Mesothelial cell of epicardium (in vitro differentiated cells): ENCODE data around the gene BANP. TPM values are rescaled to one million over a fixed set of nuclear protein-coding genes. Genes with fewer than 3 reads are reported as not detected.
"Not testable (repeated sequence)": the region's sequence is repeated elsewhere in the genome, so short reads cannot be mapped to it uniquely, and the experiment has no call there.

Experiments used
- DNase-seq, 2 experiments: peaks; one replicate each; pipeline ENCODE4 v3.0.0; 2021; ENCODE audit warnings: low spot score in 2 of 2; ENCODE audit not compliant: unreplicated experiment in 2 of 2
- H3K27ac Mint-ChIP-seq: 2 replicates; pipeline ENCODE4 v1.8.0; 2021; ENCODE audit warnings: mixed read lengths
- H3K27me3 Mint-ChIP-seq: 2 replicates; pipeline ENCODE4 v1.8.0; 2021; ENCODE audit warnings: low read depth, mixed read lengths
- H3K36me3 Mint-ChIP-seq: 2 replicates; pipeline ENCODE4 v1.8.0; 2021; ENCODE audit warnings: mixed read lengths
- H3K4me1 Mint-ChIP-seq: 2 replicates; pipeline ENCODE4 v1.8.0; 2021; ENCODE audit warnings: mixed read lengths
- H3K4me3 Mint-ChIP-seq: 2 replicates; pipeline ENCODE4 v1.8.0; 2021; ENCODE audit warnings: mild to moderate bottlenecking, moderate library complexity, mixed read lengths
- H3K9me3 Mint-ChIP-seq: 2 replicates; pipeline ENCODE4 v1.8.0; 2021; ENCODE audit warnings: mixed read lengths
- CTCF ChIP-seq: fragments of 200-600 bp; sonication (generic); IDR thresholded peaks from one replicate; pipeline ENCODE4 v1.5.0; 2021; ENCODE audit warnings: antibody characterized with exemption; ENCODE audit not compliant: unreplicated experiment
- total RNA-seq: library from RNA; stranded (reverse); gene quantifications from 3 replicates; pipeline ENCODE4 v1.2.1, GENCODE V29; 2021

BANP gene
- total RNA-seq = 41.2 to 44.9 TPM (median 43.6 TPM) in 3 replicates

- Mint-ChIP-seq H3K4me3 (peak within 1 kb of the TSS; percentile 98), H3K27me3 (no peaks in the 10 kb centered on the region), H3K4me1 (peaks cover 45% of the 10 kb centered on the region), H3K27ac (peak within 1 kb of the TSS; percentile 100), H3K9me3 (no peaks in the 10 kb centered on the region), H3K36me3 (no peaks in the 10 kb centered on the region)
- TF ChIP-seq CTCF = peak; percentile 32
- peak; percentile 96 to 97 for DNase-seq
These were observed at the start of gene BANP for GRCh38 chr16:87950765-87951551. Gene BANP (plus strand): TSS chr16:87951434. CDS start chr16:87975116, 23,682 bp downstream.

DNA sequence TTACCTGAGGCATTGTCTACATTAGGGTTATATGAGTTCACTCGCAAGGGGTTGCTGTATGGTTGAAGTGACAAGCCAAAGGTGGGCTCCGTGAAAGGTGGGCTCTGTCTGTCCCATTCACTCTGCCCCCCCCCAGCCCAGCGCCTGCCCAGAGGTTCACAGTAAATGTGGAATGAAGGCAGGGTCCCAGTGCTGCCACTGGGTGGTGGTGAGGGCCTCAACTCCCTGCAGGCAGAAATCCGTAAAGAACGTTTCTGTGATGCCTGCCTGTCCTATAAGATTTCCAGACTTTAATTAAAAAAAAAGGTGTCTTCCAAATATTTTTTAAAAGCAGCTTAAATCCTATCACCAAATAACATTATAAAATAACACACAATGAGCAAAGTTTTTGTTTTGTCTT lies 46.3 kb upstream of the BANP start:
- H3K4me3 Mint-ChIP-seq, DNase-seq, H3K27ac Mint-ChIP-seq, H3K36me3 Mint-ChIP-seq, H3K27me3 Mint-ChIP-seq, H3K4me1 Mint-ChIP-seq, H3K9me3 Mint-ChIP-seq: not testable (repeated sequence)

- not testable (repeated sequence) for H3K9me3 Mint-ChIP-seq, H3K36me3 Mint-ChIP-seq, H3K4me3 Mint-ChIP-seq, DNase-seq, H3K27me3 Mint-ChIP-seq, H3K4me1 Mint-ChIP-seq, H3K27ac Mint-ChIP-seq
These were observed 45.7 kb upstream of the BANP start for GRCh38 chr16:87905521-87905920.

- not testable (repeated sequence) for DNase-seq, H3K27ac Mint-ChIP-seq, H3K4me1 Mint-ChIP-seq, H3K27me3 Mint-ChIP-seq, H3K4me3 Mint-ChIP-seq, H3K36me3 Mint-ChIP-seq, H3K9me3 Mint-ChIP-seq
These were observed 43.1 kb upstream of the BANP start for GRCh38 chr16:87908101-87908500.

DNA sequence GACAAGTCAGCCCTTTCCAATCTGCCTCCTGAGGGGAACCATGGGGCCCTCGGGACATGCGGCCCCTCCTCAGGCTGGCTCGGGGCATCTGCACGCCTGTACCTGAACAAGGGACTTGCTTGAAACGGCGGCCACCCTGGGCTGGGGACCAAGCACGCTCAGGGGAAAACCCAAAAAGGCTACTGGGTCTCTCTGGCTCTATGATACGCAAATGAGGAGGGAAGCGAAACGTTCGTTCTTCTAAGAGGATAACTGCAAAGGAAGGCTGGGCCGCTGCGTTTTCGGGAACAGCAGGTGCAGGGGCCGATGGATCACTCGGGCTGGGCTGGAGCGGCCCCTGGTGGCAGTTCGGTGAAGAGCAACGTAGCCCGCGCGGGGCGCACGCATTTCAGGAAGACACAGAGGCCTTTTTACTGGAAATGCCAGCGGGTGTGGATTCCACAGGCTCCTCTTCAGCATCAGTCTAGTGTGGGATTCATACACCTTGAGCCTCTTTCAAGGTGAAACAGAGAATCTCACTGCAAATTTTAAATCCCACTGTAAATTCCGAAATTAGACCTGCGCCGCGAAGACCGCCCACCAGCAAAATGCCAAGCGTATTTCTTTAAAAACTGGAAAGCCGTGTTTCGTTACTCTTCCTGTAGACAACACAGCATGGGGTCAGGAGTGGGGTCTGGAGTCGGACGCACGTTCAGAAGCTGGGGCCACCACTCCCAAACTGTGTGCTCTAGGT lies 41.9 kb upstream of the BANP start:
- H3K9me3 Mint-ChIP-seq, H3K36me3 Mint-ChIP-seq, H3K4me3 Mint-ChIP-seq, H3K27ac Mint-ChIP-seq, H3K4me1 Mint-ChIP-seq, H3K27me3 Mint-ChIP-seq: not testable (repeated sequence)
- TF ChIP-seq CTCF = peak; percentile 96
- peak; percentile 54 to 93 for DNase-seq

- H3K9me3 Mint-ChIP-seq, H3K27ac Mint-ChIP-seq, H3K4me1 Mint-ChIP-seq, H3K36me3 Mint-ChIP-seq, H3K4me3 Mint-ChIP-seq, DNase-seq, H3K27me3 Mint-ChIP-seq: not testable (repeated sequence)
These were observed 40.0 kb upstream of the BANP start for GRCh38 chr16:87911106-87911763.

DNA sequence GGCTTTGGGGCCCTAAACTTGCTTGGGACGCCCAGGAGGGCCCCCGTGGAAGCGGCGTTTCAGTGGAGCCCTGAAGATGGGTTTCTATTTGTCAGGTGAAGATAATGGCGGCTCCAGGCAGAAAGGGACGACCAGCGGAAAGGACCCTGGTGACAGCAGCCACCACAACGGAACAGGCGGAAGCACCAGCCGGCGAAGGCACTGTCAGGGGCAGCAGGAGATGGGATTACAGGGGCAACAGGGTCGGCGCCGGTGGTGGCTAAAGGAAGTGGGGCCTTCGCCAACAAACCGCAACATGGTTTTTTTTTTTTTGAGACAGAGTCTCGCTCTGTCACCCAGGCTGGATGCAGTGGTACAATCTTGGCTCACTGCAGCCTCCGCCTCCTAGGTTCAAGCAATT lies 38.5 kb upstream of the BANP start:
- H3K27me3 Mint-ChIP-seq, H3K9me3 Mint-ChIP-seq, H3K4me1 Mint-ChIP-seq, H3K36me3 Mint-ChIP-seq, H3K4me3 Mint-ChIP-seq, DNase-seq, H3K27ac Mint-ChIP-seq: not testable (repeated sequence)

DNA sequence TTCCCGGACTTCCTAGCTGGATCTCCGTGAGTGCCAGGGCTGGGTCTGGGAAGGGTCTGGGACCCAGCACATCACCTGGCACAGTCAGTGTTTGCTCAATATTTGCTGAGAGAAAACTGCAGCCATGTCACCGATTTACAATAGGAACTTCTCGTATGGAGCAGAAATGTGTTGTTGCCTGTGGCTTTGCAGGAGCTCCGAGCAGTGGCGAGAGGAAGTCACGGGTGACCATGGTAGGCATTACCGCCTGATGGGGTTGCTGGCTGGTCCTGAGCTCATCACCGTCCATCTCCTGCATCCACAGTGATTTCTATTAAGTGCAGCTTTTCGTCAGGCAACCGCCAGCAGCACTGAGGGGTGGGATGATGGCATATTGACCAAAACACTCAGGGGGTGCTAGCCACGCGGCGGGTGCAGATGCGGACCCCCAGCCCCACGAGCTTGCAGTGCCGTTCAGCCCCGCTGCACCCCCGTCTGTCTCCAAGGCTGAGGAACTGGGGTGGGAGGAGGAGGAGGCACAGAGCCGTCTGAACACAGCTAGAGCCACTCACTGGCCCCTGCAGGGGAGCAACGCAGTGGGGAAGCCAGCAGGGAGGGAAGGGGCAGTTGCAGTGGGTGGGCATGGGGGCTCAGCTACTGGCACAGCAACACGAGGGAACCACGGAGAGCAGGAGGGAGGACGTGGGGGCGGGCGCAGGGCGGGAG lies 37.1 kb upstream of the BANP start:
- peaks cover 12% of the 10 kb centered on the region for H3K4me1 Mint-ChIP-seq
- H3K27me3 Mint-ChIP-seq, H3K9me3 Mint-ChIP-seq, H3K27ac Mint-ChIP-seq, H3K4me3 Mint-ChIP-seq, DNase-seq, H3K36me3 Mint-ChIP-seq: not testable (repeated sequence)
